RWPE2 (cell line): ENCODE measurements around the gene ZBTB7C.

Experiments used
- ATAC-seq: fragments of 200-7000 bp; cut with Tn5 transposase; 3 replicates; pipeline ENCODE4 v1.9.1; 2021; ENCODE audit warnings: low read depth
- DNase-seq: peaks from one replicate; pipeline ENCODE4 v3.0.0-alpha.2; 2020; ENCODE audit warnings: low spot score
- H3K27ac ChIP-seq: fragments of 450-650 bp; 2 replicates; pipeline ENCODE4 v1.5.1; 2017; ENCODE audit warnings: mild to moderate bottlenecking; ENCODE audit not compliant: poor library complexity, severe bottlenecking
- H3K27me3 ChIP-seq: fragments of 250-450 bp; sonication (Bioruptor Pico); 2 replicates; pipeline ENCODE4 v1.5.1; 2021; ENCODE audit warnings: mild to moderate bottlenecking, moderate library complexity; ENCODE audit not compliant: insufficient read depth, poor library complexity, severe bottlenecking
- H3K36me3 ChIP-seq: fragments of 250-450 bp; sonication (Bioruptor Pico); 2 replicates; pipeline ENCODE4 v1.5.1; 2020; ENCODE audit warnings: low read depth, mild to moderate bottlenecking, moderate library complexity
- H3K4me1 ChIP-seq: fragments of 250-450 bp; sonication (Bioruptor Pico); 2 replicates; pipeline ENCODE4 v1.5.1; 2021; ENCODE audit warnings: mild to moderate bottlenecking, moderate library complexity; ENCODE audit not compliant: insufficient read depth, poor library complexity, severe bottlenecking
- H3K4me3 ChIP-seq: fragments of 250-450 bp; sonication (Bioruptor Pico); 2 replicates; pipeline ENCODE4 v1.5.1; 2021; ENCODE audit warnings: mild to moderate bottlenecking, moderate library complexity; ENCODE audit not compliant: severe bottlenecking
- H3K9me3 ChIP-seq: fragments of 250-450 bp; sonication (Bioruptor Pico); 2 replicates; pipeline ENCODE4 v1.5.1; 2021; ENCODE audit warnings: mild to moderate bottlenecking, moderate library complexity; ENCODE audit not compliant: severe bottlenecking
- TF ChIP-seq, protein P1 (sequence below): fragments of 450-650 bp; IDR thresholded peaks from one replicate; pipeline ENCODE4 v1.5.1; 2017; ENCODE audit warnings: mild to moderate bottlenecking, moderate library complexity; ENCODE audit not compliant: poor library complexity, severe bottlenecking

The ZBTB7C gene

DNA sequence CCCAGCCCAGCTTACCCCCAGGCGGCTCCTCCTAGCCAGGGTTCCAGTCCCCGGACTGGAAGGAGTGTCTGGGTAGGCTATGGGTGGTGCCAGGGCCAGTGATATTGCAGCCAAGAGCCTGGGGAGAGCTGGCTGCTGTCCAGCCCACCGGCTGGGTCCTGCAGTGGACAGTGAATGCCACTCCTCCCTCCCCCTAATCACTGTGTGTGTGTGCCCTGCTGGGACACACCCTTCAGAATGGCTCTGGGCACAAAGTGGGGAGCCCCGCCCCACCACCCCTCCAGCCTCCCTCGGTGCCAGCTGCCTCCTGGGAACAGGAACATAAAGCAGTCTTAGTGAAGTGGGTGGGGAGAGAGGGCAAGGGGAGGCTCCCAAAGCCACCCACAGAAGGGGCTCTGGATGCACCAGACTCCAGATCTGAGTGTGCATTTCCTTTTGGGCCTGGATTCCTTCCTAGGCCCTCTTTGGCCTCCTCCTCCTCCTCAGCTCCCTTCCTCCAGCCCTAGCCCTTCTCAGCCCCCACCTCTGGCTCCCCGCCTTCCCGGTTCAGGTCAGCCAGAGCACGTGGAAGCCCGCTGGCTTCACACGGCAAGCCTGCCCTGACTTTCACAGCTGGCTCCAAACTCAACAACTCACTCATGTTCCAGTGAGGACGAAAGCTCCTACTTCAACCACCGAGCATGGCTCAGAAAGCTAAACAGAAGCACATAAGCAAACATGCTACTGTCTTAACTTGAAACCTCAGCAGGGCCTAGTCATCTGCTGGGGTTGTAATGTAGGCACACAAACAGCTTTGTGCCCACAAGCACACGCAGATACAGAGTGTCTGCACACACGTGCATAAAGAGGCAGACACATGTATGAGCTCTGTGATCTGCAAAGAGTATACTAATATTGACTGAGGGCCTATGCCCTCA, 269.5 kb downstream of the ZBTB7C start:
- Histone ChIP-seq H3K4me1 (no peaks in the 10 kb centered on the region), H3K36me3 (no peaks in the 10 kb centered on the region), H3K27ac (no peak overlapping the region), H3K27me3 (peaks cover 36% of the 10 kb centered on the region), H3K4me3 (no peak overlapping the region), H3K9me3 (no peaks in the 10 kb centered on the region)
- peak; percentile 55 for ATAC-seq
- TF ChIP-seq, protein P1, sequence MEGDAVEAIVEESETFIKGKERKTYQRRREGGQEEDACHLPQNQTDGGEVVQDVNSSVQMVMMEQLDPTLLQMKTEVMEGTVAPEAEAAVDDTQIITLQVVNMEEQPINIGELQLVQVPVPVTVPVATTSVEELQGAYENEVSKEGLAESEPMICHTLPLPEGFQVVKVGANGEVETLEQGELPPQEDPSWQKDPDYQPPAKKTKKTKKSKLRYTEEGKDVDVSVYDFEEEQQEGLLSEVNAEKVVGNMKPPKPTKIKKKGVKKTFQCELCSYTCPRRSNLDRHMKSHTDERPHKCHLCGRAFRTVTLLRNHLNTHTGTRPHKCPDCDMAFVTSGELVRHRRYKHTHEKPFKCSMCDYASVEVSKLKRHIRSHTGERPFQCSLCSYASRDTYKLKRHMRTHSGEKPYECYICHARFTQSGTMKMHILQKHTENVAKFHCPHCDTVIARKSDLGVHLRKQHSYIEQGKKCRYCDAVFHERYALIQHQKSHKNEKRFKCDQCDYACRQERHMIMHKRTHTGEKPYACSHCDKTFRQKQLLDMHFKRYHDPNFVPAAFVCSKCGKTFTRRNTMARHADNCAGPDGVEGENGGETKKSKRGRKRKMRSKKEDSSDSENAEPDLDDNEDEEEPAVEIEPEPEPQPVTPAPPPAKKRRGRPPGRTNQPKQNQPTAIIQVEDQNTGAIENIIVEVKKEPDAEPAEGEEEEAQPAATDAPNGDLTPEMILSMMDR, result no peak
- no peak for DNase-seq

DNA sequence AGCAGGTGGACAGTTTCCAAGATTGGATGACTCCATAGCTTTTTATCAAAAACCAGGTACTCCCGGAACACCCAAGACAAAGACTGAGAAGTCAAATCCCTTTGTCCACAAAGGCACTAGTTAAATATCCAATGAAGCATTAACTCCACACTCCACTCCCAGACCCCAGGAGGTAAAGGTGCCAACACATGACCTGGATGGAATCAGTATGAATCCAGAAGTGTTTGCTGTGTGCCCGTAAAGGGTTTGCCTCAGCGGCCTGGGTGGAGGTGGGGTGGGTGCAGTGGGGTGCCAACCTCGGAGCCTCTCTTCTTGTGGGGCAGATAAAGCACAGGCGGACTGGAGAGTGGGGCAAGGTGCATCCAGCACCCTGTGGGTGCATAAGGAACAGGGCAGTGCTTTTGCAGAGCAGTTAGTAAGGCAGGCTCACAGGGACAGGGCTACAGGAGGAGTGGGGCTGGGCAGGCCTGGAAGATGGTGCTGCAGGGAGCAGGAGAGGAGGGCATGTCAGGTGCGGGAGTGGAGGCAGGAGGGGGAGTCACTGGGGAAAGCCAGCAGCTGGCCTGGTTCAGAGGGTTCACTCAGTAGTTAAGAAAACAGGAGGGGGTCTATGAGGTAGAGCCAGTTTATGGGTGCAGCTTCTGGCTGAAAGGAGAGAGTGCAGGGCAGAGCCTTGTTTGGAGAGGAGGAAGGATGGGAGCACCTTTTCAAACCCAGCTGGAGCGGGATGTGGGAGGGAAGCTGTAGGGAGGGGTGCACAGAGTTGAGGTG, 270.3 kb downstream of the ZBTB7C start:
- Histone ChIP-seq H3K27me3 (peaks cover 36% of the 10 kb centered on the region), H3K36me3 (no peaks in the 10 kb centered on the region), H3K27ac (no peak overlapping the region), H3K9me3 (no peaks in the 10 kb centered on the region), H3K4me3 (no peak overlapping the region), H3K4me1 (no peaks in the 10 kb centered on the region)
- TF ChIP-seq, protein P1, result no peak
- ATAC-seq (0 out of 3 replicates have a peak, but pooled peaks have one; percentile 11), DNase-seq (no peak)

DNA sequence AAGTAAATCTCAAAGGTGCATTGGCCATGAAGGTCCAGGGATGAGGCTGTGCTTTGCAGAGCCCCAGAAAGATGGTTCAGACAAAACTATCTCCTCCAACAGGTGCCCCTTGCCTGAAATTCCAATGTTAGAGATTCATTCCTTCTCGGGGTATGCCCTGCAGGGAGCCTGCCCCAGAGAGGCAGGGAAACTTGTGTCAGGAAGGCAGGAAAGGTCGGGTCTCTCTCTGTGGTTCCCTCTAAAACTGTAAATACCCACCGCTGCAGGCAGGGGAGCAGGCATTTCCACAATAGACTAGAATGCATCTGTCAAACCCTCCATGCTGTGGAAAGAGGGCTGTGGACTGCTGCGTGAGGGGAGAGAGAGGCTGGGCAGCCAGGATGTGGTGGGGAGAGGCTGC, 271.0 kb downstream of the ZBTB7C start:
- H3K36me3 ChIP-seq, result no peaks in the 10 kb centered on the region
- no peaks in the 10 kb centered on the region for H3K9me3 ChIP-seq
- no peak for ATAC-seq
- no peak overlapping the region for H3K4me3 ChIP-seq
- H3K27ac ChIP-seq, result no peak overlapping the region
- TF ChIP-seq, protein P1, result no peak
- DNase-seq, result no peak
- H3K27me3 ChIP-seq, result peaks cover 36% of the 10 kb centered on the region
- no peaks in the 10 kb centered on the region for H3K4me1 ChIP-seq

DNA sequence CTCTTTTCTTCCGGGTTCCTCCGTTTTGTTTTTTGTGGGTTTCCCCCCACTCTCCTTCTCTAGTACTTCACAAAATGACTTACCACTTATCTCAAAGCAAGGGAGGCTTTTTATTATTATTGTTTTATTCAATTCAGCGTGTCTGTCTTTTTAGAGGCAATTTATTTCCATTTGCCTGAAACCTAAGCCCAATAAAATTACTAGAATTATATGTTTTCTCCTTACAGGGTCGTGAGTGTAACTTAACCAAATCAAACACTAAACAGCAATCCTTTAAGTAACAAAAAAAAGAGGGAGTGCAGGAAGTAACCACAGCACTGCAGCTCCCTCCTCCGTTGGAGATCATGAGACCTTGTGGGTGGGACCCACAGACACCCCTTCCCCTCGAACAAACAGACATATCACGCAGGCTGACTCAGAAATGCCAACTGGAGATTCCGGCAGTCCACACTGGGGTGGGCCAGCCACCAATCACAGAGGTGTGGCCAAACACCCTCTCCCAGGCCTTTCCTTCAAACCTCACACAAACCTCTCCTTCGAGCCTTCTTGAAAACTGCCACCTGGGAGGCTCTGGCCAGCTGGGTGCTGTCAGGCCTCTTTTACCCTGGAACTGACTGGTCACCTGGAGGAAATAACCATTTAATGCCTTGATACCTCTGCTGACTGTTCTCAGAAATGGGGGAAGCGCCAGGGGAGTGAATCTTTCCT, 271.7 kb downstream of the ZBTB7C start:
- H3K4me1 ChIP-seq, result peaks cover 2% of the 10 kb centered on the region
- H3K27ac ChIP-seq, result no peak overlapping the region
- ATAC-seq, result no peak
- peaks cover 36% of the 10 kb centered on the region for H3K27me3 ChIP-seq
- TF ChIP-seq, protein P1, result no peak
- H3K4me3 ChIP-seq, result no peak overlapping the region
- no peak for DNase-seq
- no peaks in the 10 kb centered on the region for H3K36me3 ChIP-seq
- H3K9me3 ChIP-seq, result no peaks in the 10 kb centered on the region
